ENCODE data around the gene KCNS3. TPM values are rescaled to one million over a fixed set of nuclear protein-coding genes. Genes with fewer than 3 reads are reported as not detected.

The KCNS3 gene
- 3.4 TPM for total RNA-seq

GRCh38 chr2:17878281-17879136 lies at the start of gene KCNS3:
TSS of gene KCNS3 (plus strand) at chr2:17878667. CDS start at chr2:17931009, 52,342 bp downstream.
- DNase-seq = no peak

GRCh38 chr2:17830053-17831034 lies 48.1 kb upstream of the KCNS3 start:
- peak; percentile 47 for DNase-seq

GRCh38 chr2:17835516-17835915 lies 43.0 kb upstream of the KCNS3 start:
- no peak for DNase-seq

GRCh38 chr2:17839959-17840358 lies 38.5 kb upstream of the KCNS3 start:
- DNase-seq = no peak

GRCh38 chr2:17843457-17843856 lies 35.0 kb upstream of the KCNS3 start:
- DNase-seq = no peak

GRCh38 chr2:17845806-17846205 lies 32.7 kb upstream of the KCNS3 start:
- DNase-seq = no peak

- DNase-seq = no peak
These were observed 31.8 kb upstream of the KCNS3 start for GRCh38 chr2:17846676-17847075.

GRCh38 chr2:17847236-17847635 lies 31.2 kb upstream of the KCNS3 start:
- DNase-seq = no peak

GRCh38 chr2:17849275-17849674 lies 29.2 kb upstream of the KCNS3 start:
- DNase-seq = no peak

- no peak for DNase-seq
These were observed 28.3 kb upstream of the KCNS3 start for GRCh38 chr2:17850151-17850550.

- DNase-seq = peak; percentile 46
These were observed 26.5 kb upstream of the KCNS3 start for GRCh38 chr2:17851731-17852585.

GRCh38 chr2:17853799-17854198 lies 24.7 kb upstream of the KCNS3 start:
- DNase-seq = no peak

- no peak for DNase-seq
These were observed 21.4 kb upstream of the KCNS3 start for GRCh38 chr2:17857021-17857420.

- DNase-seq = no peak
These were observed 20.4 kb upstream of the KCNS3 start for GRCh38 chr2:17858064-17858463.

GRCh38 chr2:17863539-17863938 lies 14.9 kb upstream of the KCNS3 start:
- DNase-seq = no peak

GRCh38 chr2:17864676-17865075 lies 13.8 kb upstream of the KCNS3 start:
- no peak for DNase-seq

GRCh38 chr2:17867133-17867532 lies 11.3 kb upstream of the KCNS3 start:
- DNase-seq = no peak

- no peak for DNase-seq
These were observed 9.3 kb upstream of the KCNS3 start for GRCh38 chr2:17869128-17869527.

GRCh38 chr2:17871639-17872038 lies 6.8 kb upstream of the KCNS3 start:
- no peak for DNase-seq

- DNase-seq = no peak
These were observed 5.4 kb upstream of the KCNS3 start for GRCh38 chr2:17873021-17873420.

GRCh38 chr2:17876590-17876989 lies 1.9 kb upstream of the KCNS3 start:
- DNase-seq = no peak

- DNase-seq = no peak
These were observed 621 bp upstream of the KCNS3 start for GRCh38 chr2:17877811-17878280.
